OCI-LY7 (cell line): ENCODE measurements around the gene PPM1F. TPM values are rescaled to one million over a fixed set of nuclear protein-coding genes. Genes with fewer than 3 reads are reported as not detected.
"Not testable (repeated sequence)": the region's sequence is repeated elsewhere in the genome, so short reads cannot be mapped to it uniquely, and the experiment has no call there.

Experiments
- BruUV-seq: library from RNA; stranded (reverse); fragments of 400-500 nt; replicated peaks from 2 replicates; lab custom pipeline; 2021; lab: Mats Ljungman, UMichigan
- CTCF ChIA-PET: fragments of 300-600 bp; sonication (Branson Sonifier 250); formaldehyde crosslinking; loops from one replicate; lab custom pipeline; 2022; ENCODE audit warnings: antibody characterized with exemption; ENCODE audit not compliant: unreplicated experiment; lab: Charles Lee
- POLR2A ChIA-PET: fragments of 300-600 bp; sonication (Branson Sonifier 250); formaldehyde crosslinking; loops from one replicate; lab custom pipeline; 2022; ENCODE audit warnings: antibody characterized with exemption; lab: Charles Lee
- DNase-seq: peaks from one replicate; pipeline ENCODE4 v3.0.0-alpha.2; 2015; ENCODE audit warnings: low spot score
- H2AFZ ChIP-seq: fragments of 200-600 bp; sonication (generic), shearing (Covaris generic); 2 replicates; pipeline ENCODE4 v1.6.1; 2014; ENCODE audit warnings: mild to moderate bottlenecking, antibody characterized with exemption, low read length, moderate library complexity
- H3K27ac ChIP-seq: fragments of 200-600 bp; sonication (generic); 2 replicates; pipeline ENCODE4 v1.5.1; 2014; ENCODE audit warnings: mixed run types, low read depth, mild to moderate bottlenecking, moderate library complexity, low read length, inconsistent platforms; ENCODE audit not compliant: poor library complexity, severe bottlenecking
- H3K36me3 ChIP-seq: fragments of 200-600 bp; sonication (generic); 2 replicates; pipeline ENCODE4 v1.6.1; 2014; ENCODE audit warnings: mild to moderate bottlenecking, antibody characterized with exemption, low read length, moderate library complexity, mixed read lengths; ENCODE audit not compliant: insufficient read depth
- H3K4me1 ChIP-seq: fragments of 200-600 bp; sonication (generic); 2 replicates; pipeline ENCODE4 v1.5.1; 2014; ENCODE audit warnings: mild to moderate bottlenecking, low read length; ENCODE audit not compliant: insufficient read depth, poor library complexity, severe bottlenecking
- H3K4me2 ChIP-seq: fragments of 200-600 bp; sonication (generic); 2 replicates; pipeline ENCODE4 v1.6.1; 2014; ENCODE audit warnings: mild to moderate bottlenecking, low read length
- H3K4me3 ChIP-seq: fragments of 200-600 bp; sonication (generic); 2 replicates; pipeline ENCODE4 v1.5.1; 2014; ENCODE audit warnings: mild to moderate bottlenecking, low read depth, low read length; ENCODE audit not compliant: poor library complexity, severe bottlenecking
- H3K79me2 ChIP-seq: fragments of 200-600 bp; sonication (generic); 2 replicates; pipeline ENCODE4 v1.6.1; 2016; ENCODE audit warnings: low read depth, mild to moderate bottlenecking, low read length, moderate library complexity, mixed read lengths; ENCODE audit not compliant: insufficient read depth
- H3K9me2 ChIP-seq: fragments of 200-600 bp; sonication (generic); 2 replicates; pipeline ENCODE4 v1.6.1; 2016; ENCODE audit warnings: mild to moderate bottlenecking, low read length, mixed read lengths; ENCODE audit not compliant: insufficient read depth
- H3K9me3 ChIP-seq: fragments of 200-600 bp; sonication (generic); 2 replicates; pipeline ENCODE4 v1.6.1; 2014; ENCODE audit warnings: mild to moderate bottlenecking, mixed run types, low read length, mixed read lengths
- H4K20me1 ChIP-seq: fragments of 200-600 bp; sonication (generic); 2 replicates; pipeline ENCODE4 v1.6.1; 2014; ENCODE audit warnings: mild to moderate bottlenecking, antibody characterized with exemption, low read length, moderate library complexity, mixed read lengths; ENCODE audit not compliant: insufficient read depth
- CTCF ChIP-seq: fragments of 200-600 bp; sonication (generic); conservative IDR thresholded peaks from 2 replicates; pipeline ENCODE4 v1.5.1; 2014; ENCODE audit warnings: mild to moderate bottlenecking, antibody characterized with exemption, low read length, moderate library complexity, mixed read lengths
- EZH2phosphoT487 ChIP-seq: fragments of 200-600 bp; sonication (generic); IDR thresholded peaks from 2 replicates; pipeline ENCODE4 v1.6.1; 2018; ENCODE audit warnings: low read depth, borderline replicate concordance, mild to moderate bottlenecking, mixed run types, antibody characterized with exemption, low read length, moderate library complexity, mixed read lengths
- intact Hi-C: fragments of 100-400 bp; cut with micrococcal nuclease; formaldehyde crosslinking; loops from one replicate; pipeline ENCODE4 v1.10.0; 2022; ENCODE audit not compliant: unreplicated experiment
- total RNA-seq, 2 experiments: library from RNA; depleted of rRNA in 1 of 2; stranded (reverse); fragments of >200 nt in 1 of 2; shearing (Covaris generic) in 1 of 2; gene quantifications; 2 replicates each; pipeline ENCODE4 v1.2.3, GENCODE V29; 2014 to 2022

Gene PPM1F
- total RNA-seq, 2 experiments from 2014 or later, result 21.7 to 27.2 TPM

GRCh38 chr22:21909871-21910270 lies 42.8 kb downstream of the PPM1F start:
- peaks cover 10% of the 10 kb centered on the region for H3K4me1 ChIP-seq
- no peaks in the 10 kb centered on the region for H3K9me2 ChIP-seq
- H3K4me2 ChIP-seq, result no peak overlapping the region
- H3K9me3 ChIP-seq, result no peaks in the 10 kb centered on the region
- POLR2A ChIA-PET, result no interaction called here
- no peaks in the 10 kb centered on the region for H4K20me1 ChIP-seq
- H3K4me3 ChIP-seq, result no peak overlapping the region
- intact Hi-C loops, result no loop called here
- no peaks in the 10 kb centered on the region for H3K36me3 ChIP-seq
- no peak overlapping the region for H2AFZ ChIP-seq
- no peak overlapping the region for H3K27ac ChIP-seq
- no peaks in the 10 kb centered on the region for H3K79me2 ChIP-seq
- BruUV-seq, result no TSS peak
- DNase-seq, result no peak
- TF ChIP-seq CTCF, result no peak
- TF ChIP-seq EZH2phosphoT487, result no peak
- CTCF ChIA-PET, result no interaction called here

GRCh38 chr22:21907638-21908522 lies 44.8 kb downstream of the PPM1F start:
- ChIA-PET CTCF (no interaction called here), POLR2A (interaction anchor here (0.8 kb wide), 1 partner anchor 24 kb away, joined by 4 read pairs; no protein-coding TSS in a partner anchor)
- no peak for DNase-seq
- TF ChIP-seq EZH2phosphoT487, result no peak
- no peak for TF ChIP-seq CTCF
- H3K4me1 ChIP-seq, result peaks cover 10% of the 10 kb centered on the region
- H3K79me2 ChIP-seq, result no peaks in the 10 kb centered on the region
- no TSS peak for BruUV-seq
- intact Hi-C loops, result no loop called here
- H3K9me3 ChIP-seq, result no peaks in the 10 kb centered on the region
- H3K36me3 ChIP-seq, result no peaks in the 10 kb centered on the region
- H3K9me2 ChIP-seq, result no peaks in the 10 kb centered on the region
- no peak overlapping the region for H3K27ac ChIP-seq
- no peaks in the 10 kb centered on the region for H4K20me1 ChIP-seq
- no peak overlapping the region for H2AFZ ChIP-seq
- no peak overlapping the region for H3K4me2 ChIP-seq
- H3K4me3 ChIP-seq, result no peak overlapping the region

GRCh38 chr22:21905234-21905633 lies 47.4 kb downstream of the PPM1F start:
- H3K36me3 ChIP-seq, H3K27ac ChIP-seq, CTCF ChIA-PET, intact Hi-C loops, H3K9me2 ChIP-seq, BruUV-seq, H3K4me3 ChIP-seq, H3K4me1 ChIP-seq, H4K20me1 ChIP-seq, H3K79me2 ChIP-seq, H3K9me3 ChIP-seq, DNase-seq, H3K4me2 ChIP-seq, H2AFZ ChIP-seq: not testable (repeated sequence)
- POLR2A ChIA-PET, result interaction anchor here (0.7 kb wide), 2 partner anchors 62 to 258 kb away, joined by 4 to 5 read pairs; no protein-coding TSS in a partner anchor
